GM18907 (cell line): ENCODE results near the gene MED26.
"Not testable (repeated sequence)": the region's sequence is repeated elsewhere in the genome, so short reads cannot be mapped to it uniquely, and the experiment has no call there.

Experiments
- ATAC-seq: cut with Tn5 transposase; IDR thresholded peaks from one replicate; pipeline ENCODE4 v1.9.1; 2021; ENCODE audit warnings: mild to moderate bottlenecking, moderate library complexity; ENCODE audit not compliant: unreplicated experiment

MED26 gene

GRCh38 chr19:16628183-16628983, at the start of gene MED26:
TSS of gene MED26 (minus strand) at chr19:16628204. CDS start at chr19:16627943, 261 bp downstream.
- peak; percentile 84 for ATAC-seq

GRCh38 chr19:16677055-16677454, 49.1 kb upstream of the MED26 start:
- no peak for ATAC-seq

- no peak for ATAC-seq
Observed at GRCh38 chr19:16676101-16676798, 48.2 kb upstream of the MED26 start.

GRCh38 chr19:16673839-16674238, 45.8 kb upstream of the MED26 start:
- ATAC-seq, result not testable (repeated sequence)

GRCh38 chr19:16673231-16673630, 45.2 kb upstream of the MED26 start:
- ATAC-seq, result no peak

- no peak for ATAC-seq
Observed at GRCh38 chr19:16671652-16672274, 43.8 kb upstream of the MED26 start.

GRCh38 chr19:16670291-16670690, 42.3 kb upstream of the MED26 start:
- ATAC-seq, result no peak

GRCh38 chr19:16668702-16669101, 40.7 kb upstream of the MED26 start:
- ATAC-seq, result not testable (repeated sequence)

- no peak for ATAC-seq
Observed at GRCh38 chr19:16668176-16668575, 40.2 kb upstream of the MED26 start.

- no peak for ATAC-seq
Observed at GRCh38 chr19:16661480-16662034, 33.6 kb upstream of the MED26 start.

GRCh38 chr19:16660763-16661479, 32.9 kb upstream of the MED26 start, which contains the start of gene TMEM38A:
TSS of gene TMEM38A (plus strand) at chr19:16661139. CDS start at chr19:16661218, 79 bp downstream.
- peak; percentile 21 for ATAC-seq

- ATAC-seq, result peak; percentile 88
Observed at GRCh38 chr19:16659832-16660708, 32.1 kb upstream of the MED26 start, which contains the start of gene SMIM7. TSS of gene SMIM7 (minus strand) at chr19:16660144. CDS start at chr19:16660110, 34 bp downstream.

- no peak for ATAC-seq
Observed at GRCh38 chr19:16659464-16659831, 31.4 kb upstream of the MED26 start.

- no peak for ATAC-seq
Observed at GRCh38 chr19:16657384-16657783, 29.4 kb upstream of the MED26 start.

- no peak for ATAC-seq
Observed at GRCh38 chr19:16655727-16656126, 27.7 kb upstream of the MED26 start.

GRCh38 chr19:16654627-16655026, 26.6 kb upstream of the MED26 start:
- ATAC-seq, result no peak

- ATAC-seq, result no peak
Observed at GRCh38 chr19:16654140-16654539, 26.1 kb upstream of the MED26 start.

- ATAC-seq, result no peak
Observed at GRCh38 chr19:16652854-16653253, 24.9 kb upstream of the MED26 start.

GRCh38 chr19:16651421-16652188, 23.6 kb upstream of the MED26 start:
- not testable (repeated sequence) for ATAC-seq
